Osteoblast (primary cell): ENCODE measurements around the gene SRD5A2. TPM values are rescaled to one million over a fixed set of nuclear protein-coding genes. Genes with fewer than 3 reads are reported as not detected.

Experiments used
- DNase-seq: peaks from one replicate; pipeline ENCODE4 v3.0.0; 2011; ENCODE audit warnings: low spot score, mixed read lengths; ENCODE audit not compliant: insufficient read length; ENCODE audit errors: missing footprints
- H2AFZ ChIP-seq: 2 replicates; pipeline ENCODE4 v1.6.0; 2011; ENCODE audit warnings: mild to moderate bottlenecking, low read length
- H3K27ac ChIP-seq: 2 replicates; pipeline ENCODE4 v1.5.1; 2011; ENCODE audit warnings: mild to moderate bottlenecking, low read depth, low read length, moderate library complexity
- H3K27me3 ChIP-seq: 2 replicates; pipeline ENCODE4 v1.6.0; 2012; ENCODE audit warnings: mild to moderate bottlenecking, control low read depth, inconsistent platforms, low read length, moderate library complexity; ENCODE audit not compliant: insufficient read depth
- H3K36me3 ChIP-seq: 2 replicates; pipeline ENCODE4 v1.5.1; 2011; ENCODE audit warnings: mild to moderate bottlenecking, low read length, control low read depth, moderate library complexity; ENCODE audit not compliant: insufficient read depth
- H3K4me1 ChIP-seq: 2 replicates; pipeline ENCODE4 v1.5.1; 2011; ENCODE audit warnings: mild to moderate bottlenecking, low read length, control low read depth, moderate library complexity; ENCODE audit not compliant: insufficient read depth
- H3K4me2 ChIP-seq: 2 replicates; pipeline ENCODE4 v1.6.0; 2011; ENCODE audit warnings: mild to moderate bottlenecking, low read length; ENCODE audit not compliant: insufficient read depth
- H3K4me3 ChIP-seq: fragments of 200-600 bp; sonication (generic); 3 replicates; pipeline ENCODE4 v1.5.1; 2012; ENCODE audit warnings: mild to moderate bottlenecking, low read length, inconsistent platforms; ENCODE audit not compliant: insufficient read depth
- H3K79me2 ChIP-seq: 2 replicates; pipeline ENCODE4 v1.6.0; 2012; ENCODE audit warnings: mild to moderate bottlenecking, low read length, control low read depth, inconsistent platforms; ENCODE audit not compliant: insufficient read depth
- H3K9me3 ChIP-seq: 2 replicates; pipeline ENCODE4 v1.5.1; 2011; ENCODE audit warnings: low read depth, low read length, control low read depth
- H4K20me1 ChIP-seq: 2 replicates; pipeline ENCODE4 v1.6.0; 2012; ENCODE audit warnings: mild to moderate bottlenecking, low read length, control low read depth; ENCODE audit not compliant: insufficient read depth
- total RNA-seq: library from RNA; depleted of rRNA; stranded (reverse); fragments of >200 nt; gene quantifications from 2 replicates; pipeline ENCODE4 v1.2.3, GENCODE V29; 2012
- TF ChIP-seq, protein P1 (sequence below): IDR thresholded peaks from 2 replicates; pipeline ENCODE4 v1.5.1; 2011; ENCODE audit warnings: mild to moderate bottlenecking, low read depth, low read length, moderate library complexity; ENCODE audit errors: extremely low read depth

The SRD5A2 gene
- total RNA-seq, 1 donor: not detected

DNA sequence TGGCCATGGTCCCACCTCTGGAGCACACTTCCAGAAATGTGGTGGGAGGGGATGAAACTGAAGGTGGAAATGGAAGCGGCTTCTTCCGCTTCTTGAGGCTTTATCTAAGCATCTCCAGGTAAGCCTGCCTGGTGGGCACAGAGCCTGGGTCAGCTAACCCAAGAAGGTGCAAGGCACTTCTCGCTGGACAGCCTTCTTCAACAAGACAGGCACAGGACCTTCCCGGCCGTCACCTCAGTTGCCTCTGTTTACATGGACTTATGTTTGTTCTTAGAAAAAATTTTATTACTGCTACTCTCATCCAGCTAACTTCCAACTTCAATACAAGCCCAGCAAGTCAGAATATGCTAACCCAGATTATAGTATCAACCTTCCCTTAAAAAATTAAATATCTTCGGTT is 51.9 kb downstream of the SRD5A2 start:
- H3K36me3 ChIP-seq: no peaks in the 10 kb centered on the region
- no peak overlapping the region for H3K27ac ChIP-seq
- no peaks in the 10 kb centered on the region for H4K20me1 ChIP-seq
- H3K4me2 ChIP-seq: no peak overlapping the region
- no peaks in the 10 kb centered on the region for H3K79me2 ChIP-seq
- H2AFZ ChIP-seq: no peak overlapping the region
- DNase-seq: no peak
- TF ChIP-seq, protein P1, sequence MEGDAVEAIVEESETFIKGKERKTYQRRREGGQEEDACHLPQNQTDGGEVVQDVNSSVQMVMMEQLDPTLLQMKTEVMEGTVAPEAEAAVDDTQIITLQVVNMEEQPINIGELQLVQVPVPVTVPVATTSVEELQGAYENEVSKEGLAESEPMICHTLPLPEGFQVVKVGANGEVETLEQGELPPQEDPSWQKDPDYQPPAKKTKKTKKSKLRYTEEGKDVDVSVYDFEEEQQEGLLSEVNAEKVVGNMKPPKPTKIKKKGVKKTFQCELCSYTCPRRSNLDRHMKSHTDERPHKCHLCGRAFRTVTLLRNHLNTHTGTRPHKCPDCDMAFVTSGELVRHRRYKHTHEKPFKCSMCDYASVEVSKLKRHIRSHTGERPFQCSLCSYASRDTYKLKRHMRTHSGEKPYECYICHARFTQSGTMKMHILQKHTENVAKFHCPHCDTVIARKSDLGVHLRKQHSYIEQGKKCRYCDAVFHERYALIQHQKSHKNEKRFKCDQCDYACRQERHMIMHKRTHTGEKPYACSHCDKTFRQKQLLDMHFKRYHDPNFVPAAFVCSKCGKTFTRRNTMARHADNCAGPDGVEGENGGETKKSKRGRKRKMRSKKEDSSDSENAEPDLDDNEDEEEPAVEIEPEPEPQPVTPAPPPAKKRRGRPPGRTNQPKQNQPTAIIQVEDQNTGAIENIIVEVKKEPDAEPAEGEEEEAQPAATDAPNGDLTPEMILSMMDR: no peak
- no peaks in the 10 kb centered on the region for H3K27me3 ChIP-seq
- peaks cover 3% of the 10 kb centered on the region for H3K4me1 ChIP-seq
- no peak overlapping the region for H3K4me3 ChIP-seq
- H3K9me3 ChIP-seq: no peaks in the 10 kb centered on the region

DNA sequence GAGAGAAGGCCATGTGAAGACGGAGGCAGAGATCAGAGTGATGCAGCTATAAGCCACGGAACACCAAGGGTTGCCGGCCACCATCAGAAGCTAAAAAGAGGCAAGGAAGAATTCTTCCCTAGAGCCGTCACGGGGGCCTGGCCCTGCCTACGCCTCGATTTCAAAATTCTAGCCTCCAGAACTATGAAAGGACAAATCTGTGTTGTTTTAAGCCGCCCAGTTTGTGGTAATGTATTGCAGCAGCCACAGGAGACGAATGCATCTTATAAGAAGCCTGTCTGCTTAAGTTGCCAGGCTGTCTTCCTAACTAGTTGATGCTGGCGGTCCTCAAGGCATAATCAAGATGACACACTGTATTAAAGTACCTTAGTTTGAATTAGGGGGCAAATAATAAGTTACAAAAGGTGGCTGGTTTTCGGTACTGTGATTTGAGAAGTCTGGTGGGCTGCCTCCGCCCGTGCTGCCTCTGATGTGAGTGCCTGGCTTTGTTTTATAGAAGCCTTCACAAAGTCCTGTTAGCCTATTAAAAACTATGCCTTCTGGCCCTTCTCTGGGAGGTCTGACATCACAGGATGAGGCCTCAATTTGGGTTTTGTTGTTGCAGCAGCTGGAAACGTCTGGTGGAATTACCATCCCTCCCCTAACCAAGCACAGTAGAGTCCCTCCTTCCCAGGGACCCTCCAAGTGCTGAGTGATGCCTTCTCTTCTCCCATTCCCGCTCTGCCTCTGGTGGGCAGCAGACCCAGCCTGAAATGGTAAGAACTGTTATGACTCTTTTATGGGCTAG is 53.6 kb downstream of the SRD5A2 start:
- Histone ChIP-seq H4K20me1 (no peaks in the 10 kb centered on the region), H3K4me2 (peak overlapping the region; percentile 42), H2AFZ (peak overlapping the region; percentile 72), H3K79me2 (no peaks in the 10 kb centered on the region), H3K27ac (no peak overlapping the region), H3K9me3 (no peaks in the 10 kb centered on the region), H3K36me3 (no peaks in the 10 kb centered on the region), H3K4me1 (peaks cover 3% of the 10 kb centered on the region), H3K27me3 (no peaks in the 10 kb centered on the region), H3K4me3 (no peak overlapping the region)
- TF ChIP-seq, protein P1: no peak
- peak; percentile 13 for DNase-seq

DNA sequence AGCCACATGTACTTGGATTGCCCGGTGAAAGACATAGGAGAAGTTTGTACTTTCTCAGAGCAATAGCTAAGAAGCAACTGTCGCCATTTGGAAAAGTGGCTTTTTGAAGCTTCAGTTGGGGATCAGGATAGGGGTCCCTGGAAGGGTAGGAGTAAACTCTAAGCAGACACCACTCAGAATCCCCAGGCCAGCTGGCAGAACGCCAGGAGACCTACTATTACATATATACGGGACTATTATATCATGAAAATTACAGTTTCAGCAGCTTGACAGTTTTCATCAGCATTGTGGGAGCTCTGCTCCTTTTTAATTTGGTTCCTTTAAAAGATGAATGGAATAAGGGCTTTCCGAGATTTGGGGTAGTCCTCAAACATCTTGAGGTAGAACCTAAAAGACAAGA is 54.9 kb downstream of the SRD5A2 start:
- Histone ChIP-seq H3K27ac (no peak overlapping the region), H3K4me3 (no peak overlapping the region), H2AFZ (no peak overlapping the region), H4K20me1 (no peaks in the 10 kb centered on the region), H3K27me3 (peaks cover 2% of the 10 kb centered on the region), H3K36me3 (no peaks in the 10 kb centered on the region), H3K79me2 (no peaks in the 10 kb centered on the region), H3K4me1 (peaks cover 3% of the 10 kb centered on the region), H3K9me3 (no peaks in the 10 kb centered on the region), H3K4me2 (no peak overlapping the region)
- no peak for DNase-seq
- TF ChIP-seq, protein P1: no peak

DNA sequence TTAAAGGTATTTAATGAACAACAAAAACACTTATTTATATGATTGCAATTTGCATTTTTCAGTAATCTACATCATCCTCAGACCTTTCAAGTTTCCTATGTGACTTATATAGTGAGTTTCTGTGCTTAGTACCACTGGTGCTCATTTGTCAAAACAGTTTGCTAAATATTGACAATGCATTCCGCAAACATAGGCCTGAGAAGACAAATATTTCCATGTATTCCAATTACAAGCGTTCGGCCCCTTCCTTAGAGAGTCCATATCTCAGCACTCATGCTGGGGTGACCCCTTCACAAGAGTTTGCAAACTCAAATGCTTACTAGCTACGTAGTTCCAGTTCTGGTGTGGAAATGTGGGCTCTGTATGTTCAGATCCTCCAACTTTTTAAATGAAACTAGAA is 56.1 kb downstream of the SRD5A2 start:
- Histone ChIP-seq H4K20me1 (no peaks in the 10 kb centered on the region), H3K36me3 (no peaks in the 10 kb centered on the region), H3K9me3 (no peaks in the 10 kb centered on the region), H2AFZ (no peak overlapping the region), H3K27ac (no peak overlapping the region), H3K4me2 (no peak overlapping the region), H3K4me1 (peaks cover 3% of the 10 kb centered on the region), H3K27me3 (peaks cover 3% of the 10 kb centered on the region), H3K79me2 (no peaks in the 10 kb centered on the region), H3K4me3 (no peak overlapping the region)
- TF ChIP-seq, protein P1: no peak
- DNase-seq: no peak
